ENCODE measurements around the gene RNF144A. TPM values are rescaled to one million over a fixed set of nuclear protein-coding genes. Genes with fewer than 3 reads are reported as not detected.

Gene RNF144A
- 14.4 and 16.6 TPM in 2 replicates for total RNA-seq

GRCh38 chr2:6917071-6917760, at the start of gene RNF144A:
TSS of gene RNF144A (plus strand) at chr2:6917412. CDS start at chr2:6996927, 79,515 bp downstream.
- Mint-ChIP-seq H3K27me3 (ENCODE audit: insufficient read depth) (peaks cover 16% of the 10 kb centered on the region), H3K4me1 (ENCODE audit: low read depth) (peaks cover 52% of the 10 kb centered on the region), H3K36me3 (ENCODE audit: low read depth) (peaks cover 9% of the 10 kb centered on the region), H3K27ac (peak within 1 kb of the TSS; percentile 59), H3K4me3 (peak within 1 kb of the TSS; percentile 74), H3K9me3 (no peaks in the 10 kb centered on the region)
- intact Hi-C loops (cut with micrococcal nuclease) = loop anchor here (1.0 kb wide), 3 partner anchors 11 to 40 kb away; partner anchors contain the start of gene RSAD2
- peak; percentile 71 for DNase-seq (ENCODE audit: low spot score)

- Mint-ChIP-seq H3K36me3 (ENCODE audit: low read depth) (peaks cover 5% of the 10 kb centered on the region), H3K9me3 (peaks cover 14% of the 10 kb centered on the region), H3K27ac (no peak overlapping the region), H3K4me3 (no peak overlapping the region), H3K27me3 (ENCODE audit: insufficient read depth) (no peaks in the 10 kb centered on the region), H3K4me1 (ENCODE audit: low read depth) (peaks cover 46% of the 10 kb centered on the region)
- DNase-seq (ENCODE audit: low spot score) = no peak
- intact Hi-C loops (cut with micrococcal nuclease) = no loop called here
Observed at GRCh38 chr2:6872394-6872793, 44.8 kb upstream of the RNF144A start.

- intact Hi-C loops (cut with micrococcal nuclease) = no loop called here
- Mint-ChIP-seq H3K36me3 (ENCODE audit: low read depth) (peaks cover 5% of the 10 kb centered on the region), H3K4me1 (ENCODE audit: low read depth) (peaks cover 56% of the 10 kb centered on the region), H3K27ac (no peak overlapping the region), H3K9me3 (peaks cover 14% of the 10 kb centered on the region), H3K27me3 (ENCODE audit: insufficient read depth) (no peaks in the 10 kb centered on the region), H3K4me3 (no peak overlapping the region)
- no peak for DNase-seq (ENCODE audit: low spot score)
Observed at GRCh38 chr2:6874032-6874431, 43.2 kb upstream of the RNF144A start.

GRCh38 chr2:6876309-6876708, 40.9 kb upstream of the RNF144A start:
- intact Hi-C loops (cut with micrococcal nuclease) = no loop called here

GRCh38 chr2:6877402-6878304, 39.6 kb upstream of the RNF144A start, which contains the start of gene RSAD2:
TSS of gene RSAD2 (plus strand) at chr2:6877777. CDS start at chr2:6877801, 24 bp downstream.
- Mint-ChIP-seq H3K9me3 (peaks cover 14% of the 10 kb centered on the region), H3K4me1 (ENCODE audit: low read depth) (peaks cover 83% of the 10 kb centered on the region), H3K27me3 (ENCODE audit: insufficient read depth) (no peaks in the 10 kb centered on the region), H3K4me3 (peak within 1 kb of the TSS; percentile 86), H3K36me3 (ENCODE audit: low read depth) (peaks cover 10% of the 10 kb centered on the region), H3K27ac (peak within 1 kb of the TSS; percentile 80)
- intact Hi-C loops (cut with micrococcal nuclease) = loop anchor here (1.0 kb wide), 5 partner anchors 11 to 44 kb away; partner anchors contain the start of gene RNF144A
- peak; percentile 46 for DNase-seq (ENCODE audit: low spot score)

More at GRCh38 chr2:6876309-6876708, 40.9 kb upstream of the RNF144A start:
- peaks cover 14% of the 10 kb centered on the region for H3K9me3 Mint-ChIP-seq
- no peak overlapping the region for H3K27ac Mint-ChIP-seq
- peaks cover 76% of the 10 kb centered on the region for H3K4me1 Mint-ChIP-seq (ENCODE audit: low read depth)
- peaks cover 5% of the 10 kb centered on the region for H3K36me3 Mint-ChIP-seq (ENCODE audit: low read depth)
- no peaks in the 10 kb centered on the region for H3K27me3 Mint-ChIP-seq (ENCODE audit: insufficient read depth)
- no peak for DNase-seq (ENCODE audit: low spot score)
- H3K4me3 Mint-ChIP-seq = no peak overlapping the region

GRCh38 chr2:6878549-6878948, 38.7 kb upstream of the RNF144A start:
- peaks cover 75% of the 10 kb centered on the region for H3K4me1 Mint-ChIP-seq (ENCODE audit: low read depth)
- H3K4me3 Mint-ChIP-seq = peak overlapping the region; percentile 86
- intact Hi-C loops (cut with micrococcal nuclease) = no loop called here
- peak overlapping the region; percentile 80 for H3K27ac Mint-ChIP-seq
- peaks cover 12% of the 10 kb centered on the region for H3K36me3 Mint-ChIP-seq (ENCODE audit: low read depth)
- H3K9me3 Mint-ChIP-seq = peaks cover 14% of the 10 kb centered on the region
- H3K27me3 Mint-ChIP-seq (ENCODE audit: insufficient read depth) = no peaks in the 10 kb centered on the region
- no peak for DNase-seq (ENCODE audit: low spot score)

- peaks cover 13% of the 10 kb centered on the region for H3K36me3 Mint-ChIP-seq (ENCODE audit: low read depth)
- peaks cover 77% of the 10 kb centered on the region for H3K4me1 Mint-ChIP-seq (ENCODE audit: low read depth)
- intact Hi-C loops (cut with micrococcal nuclease) = no loop called here
- DNase-seq (ENCODE audit: low spot score) = no peak
- no peaks in the 10 kb centered on the region for H3K27me3 Mint-ChIP-seq (ENCODE audit: insufficient read depth)
- peaks cover 11% of the 10 kb centered on the region for H3K9me3 Mint-ChIP-seq
- H3K27ac Mint-ChIP-seq = peak overlapping the region; percentile 80
- peak overlapping the region; percentile 86 for H3K4me3 Mint-ChIP-seq
Observed at GRCh38 chr2:6879011-6879410, 38.2 kb upstream of the RNF144A start.

GRCh38 chr2:6880200-6880733, 36.9 kb upstream of the RNF144A start:
- H3K27ac Mint-ChIP-seq = peak overlapping the region; percentile 89
- peak overlapping the region; percentile 85 for H3K4me3 Mint-ChIP-seq
- peaks cover 5% of the 10 kb centered on the region for H3K9me3 Mint-ChIP-seq
- H3K27me3 Mint-ChIP-seq (ENCODE audit: insufficient read depth) = no peaks in the 10 kb centered on the region
- H3K36me3 Mint-ChIP-seq (ENCODE audit: low read depth) = peaks cover 20% of the 10 kb centered on the region
- peaks cover 77% of the 10 kb centered on the region for H3K4me1 Mint-ChIP-seq (ENCODE audit: low read depth)
- intact Hi-C loops (cut with micrococcal nuclease) = no loop called here
- DNase-seq (ENCODE audit: low spot score) = peak; percentile 17

GRCh38 chr2:6881046-6881445, 36.2 kb upstream of the RNF144A start:
- intact Hi-C loops (cut with micrococcal nuclease) = no loop called here
- Mint-ChIP-seq H3K27ac (peak overlapping the region; percentile 72), H3K9me3 (no peaks in the 10 kb centered on the region), H3K36me3 (ENCODE audit: low read depth) (peaks cover 23% of the 10 kb centered on the region), H3K4me1 (ENCODE audit: low read depth) (peaks cover 70% of the 10 kb centered on the region), H3K27me3 (ENCODE audit: insufficient read depth) (no peaks in the 10 kb centered on the region), H3K4me3 (peak overlapping the region; percentile 82)
- DNase-seq (ENCODE audit: low spot score) = no peak

GRCh38 chr2:6881516-6881915, 35.7 kb upstream of the RNF144A start:
- DNase-seq (ENCODE audit: low spot score) = no peak
- intact Hi-C loops (cut with micrococcal nuclease) = no loop called here
- H3K36me3 Mint-ChIP-seq (ENCODE audit: low read depth) = peaks cover 26% of the 10 kb centered on the region
- no peaks in the 10 kb centered on the region for H3K9me3 Mint-ChIP-seq
- peaks cover 65% of the 10 kb centered on the region for H3K4me1 Mint-ChIP-seq (ENCODE audit: low read depth)
- H3K4me3 Mint-ChIP-seq = peak overlapping the region; percentile 82
- H3K27ac Mint-ChIP-seq = no peak overlapping the region
- H3K27me3 Mint-ChIP-seq (ENCODE audit: insufficient read depth) = no peaks in the 10 kb centered on the region

- Mint-ChIP-seq H3K27ac (no peak overlapping the region), H3K27me3 (ENCODE audit: insufficient read depth) (no peaks in the 10 kb centered on the region), H3K9me3 (no peaks in the 10 kb centered on the region), H3K36me3 (ENCODE audit: low read depth) (peaks cover 35% of the 10 kb centered on the region), H3K4me3 (no peak overlapping the region), H3K4me1 (ENCODE audit: low read depth) (peaks cover 46% of the 10 kb centered on the region)
- DNase-seq (ENCODE audit: low spot score) = no peak
- intact Hi-C loops (cut with micrococcal nuclease) = no loop called here
Observed at GRCh38 chr2:6883448-6884122, 33.6 kb upstream of the RNF144A start.

GRCh38 chr2:6885551-6885950, 31.7 kb upstream of the RNF144A start:
- H3K4me3 Mint-ChIP-seq = no peak overlapping the region
- H3K4me1 Mint-ChIP-seq (ENCODE audit: low read depth) = peaks cover 28% of the 10 kb centered on the region
- H3K27me3 Mint-ChIP-seq (ENCODE audit: insufficient read depth) = no peaks in the 10 kb centered on the region
- no peak overlapping the region for H3K27ac Mint-ChIP-seq
- H3K9me3 Mint-ChIP-seq = no peaks in the 10 kb centered on the region
- intact Hi-C loops (cut with micrococcal nuclease) = no loop called here
- no peak for DNase-seq (ENCODE audit: low spot score)
- H3K36me3 Mint-ChIP-seq (ENCODE audit: low read depth) = peaks cover 47% of the 10 kb centered on the region

Data from activated T-helper 1 cell treated with anti-CD3 and anti-CD28 coated beads, Interleukin-12 subunit alpha, Interleukin-12 subunit beta, Interleukin-2, Interleukin-4 antibody, amounts not matched to agents 30 ng/mL and 10 ng/mL and 1 ng/mL, durations not matched to agents 14 hours and 24 hours and 36 hours (primary cell).